GM12872 (cell line): ENCODE measurements around the gene PDIA3.

ENCODE experiments used
- TF ChIP-seq, protein P1 (sequence below): IDR thresholded peaks from 3 replicates; pipeline ENCODE4 v1.5.1; 2011; ENCODE audit warnings: low read depth, mild to moderate bottlenecking, low read length, moderate library complexity; ENCODE audit not compliant: insufficient read depth

The PDIA3 gene

DNA sequence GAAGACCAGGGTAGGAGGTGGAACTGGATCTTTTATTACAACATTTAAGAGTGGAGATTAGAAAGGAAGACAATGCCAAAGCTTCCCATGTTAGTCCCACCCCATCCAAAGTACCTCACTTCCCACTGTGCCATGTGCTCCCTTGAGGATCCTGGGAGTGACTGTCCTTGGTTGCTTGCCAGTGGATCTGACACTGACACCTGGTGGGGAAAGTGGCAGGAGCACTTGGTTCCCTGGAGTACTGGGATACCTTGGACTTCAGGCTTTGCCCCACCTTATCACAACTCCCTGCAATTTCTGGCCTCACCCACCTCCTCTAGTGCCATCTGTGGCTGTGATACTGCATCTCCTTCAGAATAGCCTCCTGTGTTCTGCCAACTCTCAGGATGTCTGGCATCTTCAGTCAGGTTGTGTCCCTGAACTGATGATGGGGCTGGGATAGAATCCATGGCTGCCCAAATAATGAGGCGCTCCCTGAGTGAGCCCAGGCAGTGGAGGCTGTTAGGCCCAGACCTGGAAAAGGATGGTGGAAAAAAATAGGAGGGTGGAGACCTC lies 29.2 kb downstream of the PDIA3 start:
- TF ChIP-seq, protein P1, sequence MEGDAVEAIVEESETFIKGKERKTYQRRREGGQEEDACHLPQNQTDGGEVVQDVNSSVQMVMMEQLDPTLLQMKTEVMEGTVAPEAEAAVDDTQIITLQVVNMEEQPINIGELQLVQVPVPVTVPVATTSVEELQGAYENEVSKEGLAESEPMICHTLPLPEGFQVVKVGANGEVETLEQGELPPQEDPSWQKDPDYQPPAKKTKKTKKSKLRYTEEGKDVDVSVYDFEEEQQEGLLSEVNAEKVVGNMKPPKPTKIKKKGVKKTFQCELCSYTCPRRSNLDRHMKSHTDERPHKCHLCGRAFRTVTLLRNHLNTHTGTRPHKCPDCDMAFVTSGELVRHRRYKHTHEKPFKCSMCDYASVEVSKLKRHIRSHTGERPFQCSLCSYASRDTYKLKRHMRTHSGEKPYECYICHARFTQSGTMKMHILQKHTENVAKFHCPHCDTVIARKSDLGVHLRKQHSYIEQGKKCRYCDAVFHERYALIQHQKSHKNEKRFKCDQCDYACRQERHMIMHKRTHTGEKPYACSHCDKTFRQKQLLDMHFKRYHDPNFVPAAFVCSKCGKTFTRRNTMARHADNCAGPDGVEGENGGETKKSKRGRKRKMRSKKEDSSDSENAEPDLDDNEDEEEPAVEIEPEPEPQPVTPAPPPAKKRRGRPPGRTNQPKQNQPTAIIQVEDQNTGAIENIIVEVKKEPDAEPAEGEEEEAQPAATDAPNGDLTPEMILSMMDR: peak; percentile 37; the same call in 2 of the 3 replicates

DNA sequence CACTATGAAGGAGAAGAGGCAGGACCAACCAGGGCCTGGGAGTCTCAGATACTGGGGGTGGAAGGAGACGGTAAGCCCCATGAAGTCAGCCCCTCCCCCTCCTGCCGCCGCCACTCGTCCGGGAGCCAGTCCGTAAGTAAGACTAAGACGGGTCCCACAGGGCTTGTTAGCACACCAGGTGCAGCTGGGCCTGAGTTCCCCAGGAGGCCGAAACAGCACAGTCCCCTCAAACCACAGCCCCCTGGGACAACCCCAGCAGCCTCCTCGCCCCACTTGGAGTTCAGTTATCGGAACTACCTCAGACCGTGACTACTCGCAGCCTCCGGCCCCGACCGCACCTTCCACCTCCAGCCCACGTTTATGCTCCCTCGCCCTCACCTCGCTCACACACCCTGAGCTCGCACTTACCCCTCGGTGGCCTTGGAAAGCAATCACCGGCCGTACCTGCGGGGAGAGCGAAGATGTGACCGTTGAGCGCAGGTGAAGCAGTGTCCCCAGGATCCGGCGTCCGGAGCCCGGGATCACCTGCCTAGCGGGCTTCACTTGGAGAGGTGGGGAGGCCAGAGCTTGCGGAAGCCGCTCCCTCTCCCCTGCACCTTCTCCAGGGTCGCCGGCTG lies 30.0 kb downstream of the PDIA3 start:
- TF ChIP-seq, protein P1: no peak

DNA sequence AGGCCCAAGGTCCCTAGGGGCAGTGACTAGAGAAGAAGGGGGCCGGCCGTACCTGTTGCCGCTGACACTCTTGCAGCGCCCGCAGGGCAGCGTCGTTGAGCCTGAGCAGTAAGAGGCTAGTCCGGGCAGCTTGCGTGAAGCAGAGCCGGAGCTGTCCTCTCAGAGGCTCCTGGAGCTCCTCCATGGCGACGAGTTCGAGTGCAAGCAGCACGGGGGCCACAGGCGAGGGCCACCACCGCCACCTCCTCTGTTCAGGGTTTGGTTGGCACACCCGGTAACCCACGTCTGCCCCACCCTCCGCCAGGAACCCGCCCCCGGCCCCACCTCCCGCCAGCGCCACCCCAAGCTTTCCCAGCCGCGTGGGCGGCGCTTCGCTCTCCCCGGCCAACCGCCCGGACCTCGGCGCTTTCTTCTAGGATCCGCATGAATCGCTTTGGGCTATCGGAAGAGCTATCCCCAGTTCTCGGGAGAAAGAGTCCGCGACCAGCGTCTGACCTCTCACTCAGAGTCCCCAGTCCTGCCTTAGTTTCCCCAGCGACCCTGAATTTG lies 30.6 kb downstream of the PDIA3 start, which contains the start of gene ELL3:
ELL3 (minus strand) TSS at position 249 of the 549 bp plus-strand sequence; CDS start at position 184, 65 bp downstream.
- TF ChIP-seq, protein P1: no peak

DNA sequence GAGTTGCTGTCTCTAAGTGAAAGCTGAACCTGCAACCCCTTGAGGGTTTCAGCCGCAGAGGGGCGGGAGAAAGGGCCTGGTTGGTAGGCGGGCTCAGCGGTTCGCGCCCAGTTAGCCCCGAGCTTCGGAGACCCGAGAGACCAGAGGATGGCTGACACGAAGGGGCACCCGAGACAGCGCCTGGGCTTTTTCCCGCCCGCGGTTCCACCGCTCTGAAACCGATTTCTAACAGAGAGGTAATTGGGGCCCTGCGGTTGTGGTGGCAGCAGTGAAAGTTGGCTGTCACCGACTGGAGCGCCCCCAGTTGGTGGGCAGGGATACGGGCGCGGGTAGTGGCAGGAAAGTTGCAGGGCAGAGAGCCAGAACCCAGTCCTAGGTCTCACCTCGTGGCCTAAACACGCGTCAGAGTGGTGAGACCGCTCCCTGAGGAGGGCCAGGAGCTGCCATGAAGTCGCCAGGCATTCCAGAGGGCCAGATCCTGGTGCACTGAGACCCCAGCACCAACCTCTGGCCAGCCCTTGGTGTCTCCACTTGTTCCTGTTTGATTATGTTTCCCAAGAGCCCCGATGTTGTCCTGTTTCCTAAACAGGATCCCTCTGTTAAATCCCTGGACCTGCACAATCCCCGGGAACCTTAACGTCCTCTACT lies 31.2 kb downstream of the PDIA3 start:
- TF ChIP-seq, protein P1: peak; percentile 87

DNA sequence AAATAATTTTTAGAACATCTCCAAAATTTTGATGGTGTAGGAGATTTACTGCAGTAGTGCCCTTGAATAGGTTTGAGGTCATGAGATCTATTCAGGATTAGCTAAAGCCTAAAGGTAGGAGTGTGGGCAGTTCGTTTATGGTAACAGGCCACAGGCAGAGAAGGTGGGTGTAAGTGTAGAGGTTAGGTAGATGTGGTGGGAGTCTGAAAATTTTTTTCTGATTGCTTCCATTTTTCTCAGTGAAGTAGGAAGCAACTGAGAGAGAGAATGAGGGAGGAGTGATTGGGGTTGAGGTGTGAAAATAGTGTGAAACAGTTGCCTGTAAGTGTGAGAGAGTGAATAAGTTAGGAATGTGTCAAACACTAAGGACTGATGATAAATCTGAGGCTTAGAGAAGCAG lies 32.8 kb downstream of the PDIA3 start:
- TF ChIP-seq, protein P1: no peak

DNA sequence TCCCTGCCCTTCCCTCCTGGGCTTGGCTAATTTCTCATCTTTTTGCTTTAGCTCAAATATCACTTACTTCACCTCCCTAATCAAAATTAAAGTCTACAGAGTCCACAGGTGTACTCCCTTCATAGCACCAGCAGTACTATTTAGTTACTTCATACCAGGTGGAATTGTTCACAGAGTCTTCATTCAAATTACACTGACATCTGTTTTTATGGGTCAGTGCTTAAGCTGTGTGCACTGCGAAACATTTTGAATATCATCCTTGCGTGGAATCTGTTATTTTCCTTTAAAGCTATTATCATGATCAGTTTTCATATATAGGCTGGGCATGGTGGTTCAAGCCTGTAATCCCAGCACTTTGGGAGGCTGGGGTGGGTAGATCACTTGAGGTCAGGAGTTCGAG lies 43.2 kb downstream of the PDIA3 start:
- TF ChIP-seq, protein P1: no peak

DNA sequence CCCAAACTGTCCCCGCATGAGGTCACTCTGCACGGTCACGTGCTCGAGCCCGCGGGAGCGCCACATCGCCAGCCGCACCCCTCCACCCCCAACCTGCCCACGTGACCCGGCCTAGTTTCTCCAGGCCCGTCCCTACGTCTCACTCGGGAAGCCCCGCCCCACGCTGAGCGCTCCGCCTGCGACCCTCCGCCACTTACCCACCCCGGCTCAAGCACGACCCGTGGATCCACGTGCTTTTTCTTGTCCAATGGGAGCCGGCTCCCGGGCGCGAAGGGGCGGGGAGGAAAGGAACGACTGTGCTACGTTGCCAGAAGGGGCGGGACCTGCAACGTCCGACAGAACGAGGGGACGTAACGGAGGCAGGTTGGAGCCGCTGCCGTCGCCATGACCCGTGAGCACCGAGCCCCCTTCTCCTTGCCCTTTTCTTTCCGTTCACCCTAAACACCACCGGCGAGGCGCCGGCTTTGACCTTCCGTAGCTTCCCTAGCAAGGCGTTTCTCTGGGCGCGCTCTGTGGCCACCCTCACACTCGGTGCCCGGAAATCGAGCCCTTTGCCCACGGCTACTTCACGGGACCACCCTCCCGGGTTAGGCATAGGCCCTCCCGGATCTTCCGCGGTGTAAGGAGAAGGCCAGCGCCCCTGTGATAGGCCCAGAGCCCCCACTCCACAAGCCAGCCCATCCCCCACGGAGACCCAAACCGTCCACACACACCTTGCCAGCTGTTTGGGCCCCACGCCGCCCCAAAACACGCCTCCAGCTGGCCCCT lies 45.9 kb downstream of the PDIA3 start, which contains the start of gene SERF2:
SERF2 (plus strand) TSS at position 328 of the 768 bp plus-strand sequence; CDS start at position 385, 57 bp downstream.
- TF ChIP-seq, protein P1: no peak
